GM23338 (cell line): Measurements from ENCODE around the gene BBOF1. TPM values are rescaled to one million over a fixed set of nuclear protein-coding genes. Genes with fewer than 3 reads are reported as not detected.

Experiments used
- ATAC-seq: fragments of 200-7000 bp; cut with Tn5 transposase; 3 replicates; pipeline ENCODE4 v1.9.1; 2020
- DNase-seq: peaks from one replicate; pipeline ENCODE4 v3.0.0-alpha.2; 2015; ENCODE audit warnings: low spot score
- H2AFZ ChIP-seq: fragments of 200-600 bp; sonication (generic); 2 replicates; pipeline ENCODE4 v1.8.0; 2016; ENCODE audit warnings: antibody characterized with exemption, mild to moderate bottlenecking, moderate library complexity
- H3F3A ChIP-seq: fragments of 200-600 bp; sonication (generic); replicated peaks from 2 replicates; pipeline ENCODE4 v1.8.0; 2017; ENCODE audit warnings: antibody characterized with exemption, mixed run types, low read depth
- H3K27ac ChIP-seq: fragments of 200-600 bp; sonication (generic); 2 replicates; pipeline ENCODE4 v1.6.1; 2016; ENCODE audit warnings: low read depth
- H3K27me3 ChIP-seq: fragments of 200-600 bp; sonication (generic); 2 replicates; pipeline ENCODE4 v1.8.0; 2016; ENCODE audit warnings: mild to moderate bottlenecking, mixed run types, moderate library complexity; ENCODE audit not compliant: insufficient read depth
- H3K36me3 ChIP-seq: fragments of 200-600 bp; sonication (generic); 2 replicates; pipeline ENCODE4 v1.8.0; 2016; ENCODE audit warnings: mild to moderate bottlenecking; ENCODE audit not compliant: insufficient read depth
- H3K4me1 ChIP-seq: fragments of 200-600 bp; sonication (generic); 2 replicates; pipeline ENCODE4 v1.8.0; 2016; ENCODE audit warnings: mild to moderate bottlenecking, moderate library complexity; ENCODE audit not compliant: insufficient read depth
- H3K4me2 ChIP-seq: fragments of 200-600 bp; sonication (generic); 2 replicates; pipeline ENCODE4 v1.7.1; 2017; ENCODE audit warnings: mixed run types
- H3K4me3 ChIP-seq: fragments of 200-600 bp; sonication (generic); 2 replicates; pipeline ENCODE4 v1.6.1; 2016; ENCODE audit warnings: mixed run types
- H3K79me2 ChIP-seq: fragments of 200-600 bp; sonication (generic); replicated peaks from 2 replicates; pipeline ENCODE4 v1.8.0; 2017; ENCODE audit warnings: mild to moderate bottlenecking; ENCODE audit not compliant: insufficient read depth
- H3K9me2 ChIP-seq: fragments of 200-600 bp; sonication (generic); 2 replicates; pipeline ENCODE4 v1.8.0; 2017; ENCODE audit not compliant: insufficient read depth
- H4K20me1 ChIP-seq: fragments of 200-600 bp; sonication (generic); replicated peaks from 2 replicates; pipeline ENCODE4 v1.8.0; 2017; ENCODE audit warnings: mild to moderate bottlenecking; ENCODE audit not compliant: insufficient read depth
- H3K27ac Mint-ChIP-seq: 2 replicates; pipeline ENCODE4 v1.8.0; 2020; ENCODE audit warnings: inconsistent platforms, mild to moderate bottlenecking, moderate library complexity, mixed read lengths
- H3K27me3 Mint-ChIP-seq: 3 replicates; pipeline ENCODE4 v1.8.0; 2022; ENCODE audit warnings: low read depth, mild to moderate bottlenecking, moderate library complexity, mixed read lengths, inconsistent platforms; ENCODE audit not compliant: insufficient read depth, poor library complexity
- H3K36me3 Mint-ChIP-seq: 3 replicates; pipeline ENCODE4 v1.8.0; 2021; ENCODE audit warnings: low read depth, mild to moderate bottlenecking, inconsistent platforms, moderate library complexity, mixed read lengths
- H3K4me1 Mint-ChIP-seq: 3 replicates; pipeline ENCODE4 v1.8.0; 2020; ENCODE audit warnings: mild to moderate bottlenecking, inconsistent platforms, mixed read lengths
- H3K4me3 Mint-ChIP-seq: 3 replicates; pipeline ENCODE4 v1.8.0; 2021; ENCODE audit warnings: moderate library complexity, mild to moderate bottlenecking, inconsistent platforms, mixed read lengths
- H3K9me3 Mint-ChIP-seq: 3 replicates; pipeline ENCODE4 v1.8.0; 2020; ENCODE audit warnings: moderate library complexity, mild to moderate bottlenecking, inconsistent platforms, mixed read lengths
- CREB1 ChIP-seq: fragments of 250-450 bp; sonication (Bioruptor Pico); IDR thresholded peaks from 2 replicates; pipeline ENCODE4 v1.5.0; 2020; ENCODE audit warnings: low read depth, mild to moderate bottlenecking, moderate library complexity
- EZH2 ChIP-seq: fragments of 200-600 bp; sonication (generic); IDR thresholded peaks from one replicate; pipeline ENCODE4 v1.8.0; 2017; ENCODE audit warnings: antibody characterized with exemption, mild to moderate bottlenecking, low read depth; ENCODE audit not compliant: unreplicated experiment
- EZH2phosphoT487 ChIP-seq: fragments of 200-600 bp; sonication (generic); IDR thresholded peaks from one replicate; pipeline ENCODE4 v1.8.1; 2018; ENCODE audit warnings: antibody characterized with exemption; ENCODE audit not compliant: unreplicated experiment
- JUNB ChIP-seq: IDR thresholded peaks from one replicate; pipeline ENCODE4 v1.6.1; 2016; ENCODE audit warnings: antibody characterized with exemption; ENCODE audit not compliant: unreplicated experiment
- NANOG ChIP-seq: IDR thresholded peaks from 2 replicates; pipeline ENCODE4 v1.6.1; 2016; ENCODE audit warnings: antibody characterized with exemption, borderline replicate concordance
- POLR2AphosphoS5 ChIP-seq: IDR thresholded peaks from 2 replicates; pipeline ENCODE4 v1.6.1; 2016; ENCODE audit warnings: antibody characterized with exemption, low read depth
- REST ChIP-seq: IDR thresholded peaks from one replicate; pipeline ENCODE4 v1.6.1; 2018; ENCODE audit warnings: antibody characterized with exemption; ENCODE audit not compliant: unreplicated experiment
- STAT1 ChIP-seq: IDR thresholded peaks from one replicate; pipeline ENCODE4 v1.6.1; 2016; ENCODE audit warnings: antibody characterized with exemption; ENCODE audit not compliant: unreplicated experiment
- ZNF114 ChIP-seq: fragments of 250-450 bp; sonication (Bioruptor Pico); IDR thresholded peaks from 2 replicates; pipeline ENCODE4 v1.5.0; 2020; ENCODE audit warnings: mild to moderate bottlenecking, moderate library complexity
- ZNF331 ChIP-seq: fragments of 250-450 bp; sonication (Bioruptor Pico); IDR thresholded peaks from 2 replicates; pipeline ENCODE4 v1.5.0; 2020; ENCODE audit warnings: low read depth, mild to moderate bottlenecking, moderate library complexity
- ZNF462 ChIP-seq: fragments of 250-450 bp; sonication (Bioruptor Pico); IDR thresholded peaks from 2 replicates; pipeline ENCODE4 v1.5.0; 2020; ENCODE audit warnings: mild to moderate bottlenecking, moderate library complexity
- polyA plus RNA-seq: library from polyadenylated mRNA; unstranded; fragments of >200 nt; fragmentation: Nextera tagmentation; extraction: Ambion mirVana; gene quantifications from 2 replicates; pipeline ENCODE4 v1.2.1, GENCODE V29; 2016
- total RNA-seq: library from RNA; depleted of rRNA; stranded (reverse); fragments of >200 nt; shearing (Covaris generic); gene quantifications from 2 replicates; pipeline ENCODE4 v1.2.3, GENCODE V29; 2014
- TF ChIP-seq, protein P1 (sequence below), 2 experiments: fragments of 200-600 bp in 1 of 2; sonication (generic) in 1 of 2; conservative IDR thresholded peaks; 2 replicates each; pipeline versions ENCODE4 v1.5.1 to v1.6.1; 2016 to 2017; ENCODE audit warnings: antibody characterized with exemption in 2 of 2, low read depth in 2 of 2, mild to moderate bottlenecking in 2 of 2, moderate library complexity in 1 of 2
- TF ChIP-seq, protein P2 (sequence below): IDR thresholded peaks from 2 replicates; pipeline ENCODE4 v1.6.1; 2016; ENCODE audit warnings: antibody characterized with exemption

Gene BBOF1
- total and polyA plus RNA-seq, 2 experiments from 2014 or later, result 0.24 to 0.53 TPM

DNA sequence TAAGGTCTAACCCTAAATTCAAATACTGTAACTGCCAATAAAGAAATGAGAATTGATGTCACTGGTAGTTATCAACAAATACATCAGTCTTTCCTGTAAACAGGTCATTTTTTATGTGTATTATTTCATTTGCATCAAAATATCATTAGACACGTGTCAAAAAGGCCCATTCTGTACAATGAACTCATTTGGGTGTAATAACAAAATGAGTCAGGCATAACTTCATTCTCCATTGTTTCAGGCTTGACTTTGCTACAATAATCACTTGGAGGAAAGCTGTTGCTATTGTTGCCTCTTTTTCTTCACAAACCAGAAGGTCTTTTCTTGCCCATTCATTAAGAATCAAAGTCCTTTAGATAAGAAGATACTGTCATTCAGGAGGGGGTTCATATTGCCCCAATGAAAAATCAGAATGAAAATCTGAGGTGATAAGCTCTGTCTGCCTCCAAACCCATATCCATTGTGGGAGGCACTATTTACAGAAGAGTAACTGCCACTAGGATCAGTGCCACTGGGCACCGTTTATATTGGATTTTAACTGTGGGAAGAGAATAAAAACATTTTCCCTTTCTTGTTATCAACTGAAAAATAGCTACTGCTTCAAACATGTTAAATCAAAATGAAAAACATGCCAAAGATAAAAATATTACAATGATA, 10.2 kb upstream of the BBOF1 start:
- no peak overlapping the region for H3K4me3 ChIP-seq
- no peaks in the 10 kb centered on the region for H3K9me3 Mint-ChIP-seq

More for the DNA sequence above, 10.2 kb upstream of the BBOF1 start:
- no peaks in the 10 kb centered on the region for H4K20me1 ChIP-seq
- TF ChIP-seq EZH2 (no peak), CREB1 (no peak), JUNB (no peak), ZNF114 (no peak), ZNF331 (CRISPR knock-in tag) (no peak), POLR2AphosphoS5 (no peak), ZNF462 (no peak), EZH2phosphoT487 (no peak), NANOG (no peak), STAT1 (no peak), REST (no peak)
- TF ChIP-seq, protein P1, sequence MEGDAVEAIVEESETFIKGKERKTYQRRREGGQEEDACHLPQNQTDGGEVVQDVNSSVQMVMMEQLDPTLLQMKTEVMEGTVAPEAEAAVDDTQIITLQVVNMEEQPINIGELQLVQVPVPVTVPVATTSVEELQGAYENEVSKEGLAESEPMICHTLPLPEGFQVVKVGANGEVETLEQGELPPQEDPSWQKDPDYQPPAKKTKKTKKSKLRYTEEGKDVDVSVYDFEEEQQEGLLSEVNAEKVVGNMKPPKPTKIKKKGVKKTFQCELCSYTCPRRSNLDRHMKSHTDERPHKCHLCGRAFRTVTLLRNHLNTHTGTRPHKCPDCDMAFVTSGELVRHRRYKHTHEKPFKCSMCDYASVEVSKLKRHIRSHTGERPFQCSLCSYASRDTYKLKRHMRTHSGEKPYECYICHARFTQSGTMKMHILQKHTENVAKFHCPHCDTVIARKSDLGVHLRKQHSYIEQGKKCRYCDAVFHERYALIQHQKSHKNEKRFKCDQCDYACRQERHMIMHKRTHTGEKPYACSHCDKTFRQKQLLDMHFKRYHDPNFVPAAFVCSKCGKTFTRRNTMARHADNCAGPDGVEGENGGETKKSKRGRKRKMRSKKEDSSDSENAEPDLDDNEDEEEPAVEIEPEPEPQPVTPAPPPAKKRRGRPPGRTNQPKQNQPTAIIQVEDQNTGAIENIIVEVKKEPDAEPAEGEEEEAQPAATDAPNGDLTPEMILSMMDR (conservative IDR thresholded peaks at IDR 0.05; ENCODE audit: low read depth in 2 of 2), result no peak
- TF ChIP-seq, protein P2, sequence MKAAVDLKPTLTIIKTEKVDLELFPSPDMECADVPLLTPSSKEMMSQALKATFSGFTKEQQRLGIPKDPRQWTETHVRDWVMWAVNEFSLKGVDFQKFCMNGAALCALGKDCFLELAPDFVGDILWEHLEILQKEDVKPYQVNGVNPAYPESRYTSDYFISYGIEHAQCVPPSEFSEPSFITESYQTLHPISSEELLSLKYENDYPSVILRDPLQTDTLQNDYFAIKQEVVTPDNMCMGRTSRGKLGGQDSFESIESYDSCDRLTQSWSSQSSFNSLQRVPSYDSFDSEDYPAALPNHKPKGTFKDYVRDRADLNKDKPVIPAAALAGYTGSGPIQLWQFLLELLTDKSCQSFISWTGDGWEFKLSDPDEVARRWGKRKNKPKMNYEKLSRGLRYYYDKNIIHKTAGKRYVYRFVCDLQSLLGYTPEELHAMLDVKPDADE, result no peak
- DNase-seq (no peak), ATAC-seq (no peak)
- H3K4me2 ChIP-seq, result no peak overlapping the region
- no peak overlapping the region for H2AFZ ChIP-seq
- no peak overlapping the region for H3K27ac ChIP-seq
- H3K9me2 ChIP-seq, result no peaks in the 10 kb centered on the region
- H3K4me1 Mint-ChIP-seq, result no peaks in the 10 kb centered on the region
- H3K36me3 ChIP-seq, result no peaks in the 10 kb centered on the region
- H3K36me3 Mint-ChIP-seq, result peaks cover 3% of the 10 kb centered on the region; the same call in 2 of the 3 replicates
- no peaks in the 10 kb centered on the region for H3K27me3 ChIP-seq
- H3K27me3 Mint-ChIP-seq, result no peaks in the 10 kb centered on the region
- no peak overlapping the region for H3K4me3 Mint-ChIP-seq
- H3K79me2 ChIP-seq, result no peaks in the 10 kb centered on the region
- no peak overlapping the region for H3K27ac Mint-ChIP-seq
- no peaks in the 10 kb centered on the region for H3F3A ChIP-seq
- H3K4me1 ChIP-seq, result no peaks in the 10 kb centered on the region
